Measurements from ENCODE around the gene ZNF770.
"Not testable (repeated sequence)": the region's sequence is repeated elsewhere in the genome, so short reads cannot be mapped to it uniquely, and the experiment has no call there.

ZNF770 gene

DNA sequence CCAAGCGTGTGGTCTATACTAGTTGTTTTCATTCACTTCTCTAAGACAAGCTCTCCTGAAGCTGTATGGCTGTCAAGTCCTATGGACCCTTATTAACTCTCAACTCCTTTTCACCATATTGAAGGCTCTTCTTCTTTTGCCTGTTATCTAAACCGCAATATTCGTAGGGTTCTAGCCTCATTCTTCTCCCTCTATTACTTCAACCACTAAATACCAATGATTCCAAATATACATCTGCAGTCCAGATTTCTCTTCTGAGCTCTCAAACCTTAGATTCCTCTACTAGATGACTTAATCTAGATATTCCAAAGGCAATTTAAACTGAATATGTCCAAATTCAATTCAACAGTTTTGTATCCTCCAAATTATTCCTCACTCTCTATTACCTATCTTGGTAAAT, 43.2 kb downstream of the ZNF770 start:
- H3K4me3 ChIP-seq (replicated peaks; ENCODE audit: insufficient read depth, low read length) = no peak overlapping the region
- TF ChIP-seq, protein P1, sequence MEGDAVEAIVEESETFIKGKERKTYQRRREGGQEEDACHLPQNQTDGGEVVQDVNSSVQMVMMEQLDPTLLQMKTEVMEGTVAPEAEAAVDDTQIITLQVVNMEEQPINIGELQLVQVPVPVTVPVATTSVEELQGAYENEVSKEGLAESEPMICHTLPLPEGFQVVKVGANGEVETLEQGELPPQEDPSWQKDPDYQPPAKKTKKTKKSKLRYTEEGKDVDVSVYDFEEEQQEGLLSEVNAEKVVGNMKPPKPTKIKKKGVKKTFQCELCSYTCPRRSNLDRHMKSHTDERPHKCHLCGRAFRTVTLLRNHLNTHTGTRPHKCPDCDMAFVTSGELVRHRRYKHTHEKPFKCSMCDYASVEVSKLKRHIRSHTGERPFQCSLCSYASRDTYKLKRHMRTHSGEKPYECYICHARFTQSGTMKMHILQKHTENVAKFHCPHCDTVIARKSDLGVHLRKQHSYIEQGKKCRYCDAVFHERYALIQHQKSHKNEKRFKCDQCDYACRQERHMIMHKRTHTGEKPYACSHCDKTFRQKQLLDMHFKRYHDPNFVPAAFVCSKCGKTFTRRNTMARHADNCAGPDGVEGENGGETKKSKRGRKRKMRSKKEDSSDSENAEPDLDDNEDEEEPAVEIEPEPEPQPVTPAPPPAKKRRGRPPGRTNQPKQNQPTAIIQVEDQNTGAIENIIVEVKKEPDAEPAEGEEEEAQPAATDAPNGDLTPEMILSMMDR (IDR thresholded peaks at IDR 0.05; ENCODE audit: insufficient read depth, low read length) = no peak
- TF ChIP-seq GABPA (IDR thresholded peaks at IDR 0.05; ENCODE audit: low read depth) = no peak
- no peak overlapping the region for H3K27ac ChIP-seq (replicated peaks)
- H3K27me3 ChIP-seq (ENCODE audit: insufficient read depth, poor library complexity, severe bottlenecking) = no peaks in the 10 kb centered on the region
- no peak for DNase-seq (ENCODE audit: low read depth in 1 of 2, low spot score in 1 of 2)

DNA sequence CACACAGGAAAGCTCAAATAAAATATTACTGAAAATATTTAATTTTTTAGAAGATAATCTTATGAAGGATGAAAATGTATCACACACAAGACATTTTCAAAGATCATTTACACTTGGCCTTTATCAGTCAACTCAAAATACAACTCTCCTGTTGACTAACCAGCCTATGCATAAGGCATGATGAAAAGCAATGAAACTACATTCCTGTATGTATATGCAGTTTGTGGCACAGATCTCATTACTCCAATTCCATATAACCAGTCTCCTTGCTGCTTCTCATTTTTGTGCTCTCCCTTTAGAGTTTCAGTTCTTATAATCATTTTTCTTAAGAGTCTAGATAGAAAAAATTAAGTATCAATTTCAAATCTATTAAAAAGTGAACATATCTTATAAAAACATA, 44.4 kb downstream of the ZNF770 start:
- no peak overlapping the region for H3K4me3 ChIP-seq (replicated peaks; ENCODE audit: insufficient read depth, low read length)
- H3K27ac ChIP-seq (replicated peaks) = no peak overlapping the region
- no peaks in the 10 kb centered on the region for H3K27me3 ChIP-seq (ENCODE audit: insufficient read depth, poor library complexity, severe bottlenecking)
- TF ChIP-seq, protein P1 (IDR thresholded peaks at IDR 0.05; ENCODE audit: insufficient read depth, low read length) = no peak
- TF ChIP-seq SPI1 (IDR thresholded peaks at IDR 0.05; ENCODE audit: borderline replicate concordance, low read depth) (no peak), POLR2AphosphoS5 (IDR thresholded peaks at IDR 0.05; ENCODE audit: low read depth) (no peak), GABPA (IDR thresholded peaks at IDR 0.05; ENCODE audit: low read depth) (no peak)
- TF ChIP-seq, protein P2, sequence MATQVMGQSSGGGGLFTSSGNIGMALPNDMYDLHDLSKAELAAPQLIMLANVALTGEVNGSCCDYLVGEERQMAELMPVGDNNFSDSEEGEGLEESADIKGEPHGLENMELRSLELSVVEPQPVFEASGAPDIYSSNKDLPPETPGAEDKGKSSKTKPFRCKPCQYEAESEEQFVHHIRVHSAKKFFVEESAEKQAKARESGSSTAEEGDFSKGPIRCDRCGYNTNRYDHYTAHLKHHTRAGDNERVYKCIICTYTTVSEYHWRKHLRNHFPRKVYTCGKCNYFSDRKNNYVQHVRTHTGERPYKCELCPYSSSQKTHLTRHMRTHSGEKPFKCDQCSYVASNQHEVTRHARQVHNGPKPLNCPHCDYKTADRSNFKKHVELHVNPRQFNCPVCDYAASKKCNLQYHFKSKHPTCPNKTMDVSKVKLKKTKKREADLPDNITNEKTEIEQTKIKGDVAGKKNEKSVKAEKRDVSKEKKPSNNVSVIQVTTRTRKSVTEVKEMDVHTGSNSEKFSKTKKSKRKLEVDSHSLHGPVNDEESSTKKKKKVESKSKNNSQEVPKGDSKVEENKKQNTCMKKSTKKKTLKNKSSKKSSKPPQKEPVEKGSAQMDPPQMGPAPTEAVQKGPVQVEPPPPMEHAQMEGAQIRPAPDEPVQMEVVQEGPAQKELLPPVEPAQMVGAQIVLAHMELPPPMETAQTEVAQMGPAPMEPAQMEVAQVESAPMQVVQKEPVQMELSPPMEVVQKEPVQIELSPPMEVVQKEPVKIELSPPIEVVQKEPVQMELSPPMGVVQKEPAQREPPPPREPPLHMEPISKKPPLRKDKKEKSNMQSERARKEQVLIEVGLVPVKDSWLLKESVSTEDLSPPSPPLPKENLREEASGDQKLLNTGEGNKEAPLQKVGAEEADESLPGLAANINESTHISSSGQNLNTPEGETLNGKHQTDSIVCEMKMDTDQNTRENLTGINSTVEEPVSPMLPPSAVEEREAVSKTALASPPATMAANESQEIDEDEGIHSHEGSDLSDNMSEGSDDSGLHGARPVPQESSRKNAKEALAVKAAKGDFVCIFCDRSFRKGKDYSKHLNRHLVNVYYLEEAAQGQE (IDR thresholded peaks at IDR 0.05; ENCODE audit: insufficient replicate concordance, low read depth) = no peak
- no peak for DNase-seq (ENCODE audit: low read depth in 1 of 2, low spot score in 1 of 2)

DNA sequence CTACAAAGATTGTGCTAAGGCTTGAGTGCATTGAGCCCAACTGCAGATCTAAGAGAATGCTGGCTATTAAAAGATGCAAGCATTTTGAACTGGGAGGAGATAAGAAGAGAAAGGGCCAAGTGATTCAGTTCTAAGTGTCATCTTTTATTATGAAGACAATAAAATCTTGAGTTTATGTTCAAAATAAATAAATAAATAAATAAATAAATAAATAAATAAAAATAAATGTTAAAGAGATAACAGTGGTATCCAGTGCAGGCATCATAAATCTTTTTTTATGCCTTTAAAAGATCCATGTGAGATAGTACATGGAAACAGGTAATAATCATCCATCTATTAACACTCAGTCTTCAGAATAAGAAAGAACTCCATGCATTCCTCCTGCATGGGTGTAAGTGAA, 44.8 kb downstream of the ZNF770 start:
- H3K27ac ChIP-seq (replicated peaks); DNase-seq (ENCODE audit: low read depth in 1 of 2, low spot score in 1 of 2); H3K4me3 ChIP-seq (replicated peaks; ENCODE audit: insufficient read depth, low read length); H3K27me3 ChIP-seq (ENCODE audit: insufficient read depth, poor library complexity, severe bottlenecking): not testable (repeated sequence)

DNA sequence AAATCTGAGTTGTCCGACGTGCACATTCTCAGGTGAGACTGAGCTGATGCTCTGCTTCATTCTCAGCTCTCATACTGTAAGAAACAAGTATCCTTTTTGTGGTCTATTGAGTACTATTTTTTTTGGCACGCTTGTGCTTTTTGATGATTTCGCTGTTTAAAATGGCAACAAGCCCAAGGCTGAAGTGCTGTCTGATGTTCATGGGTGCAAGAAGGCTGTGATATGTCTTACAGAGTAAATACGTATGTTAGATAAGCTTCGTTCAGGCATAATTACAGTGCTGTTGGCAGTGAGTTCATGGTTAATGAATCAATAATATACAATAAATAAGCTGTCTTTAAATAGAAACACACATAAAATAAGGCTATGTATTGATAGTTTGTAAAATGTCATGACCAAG, 45.7 kb downstream of the ZNF770 start:
- Histone ChIP-seq H3K27me3 (ENCODE audit: insufficient read depth, poor library complexity, severe bottlenecking) (no peaks in the 10 kb centered on the region), H3K4me3 (replicated peaks; ENCODE audit: insufficient read depth, low read length) (no peak overlapping the region), H3K27ac (replicated peaks) (no peak overlapping the region)
- no peak for DNase-seq (ENCODE audit: low read depth in 1 of 2, low spot score in 1 of 2)
- TF ChIP-seq SPI1 (IDR thresholded peaks at IDR 0.05; ENCODE audit: borderline replicate concordance, low read depth) (no peak), GABPA (IDR thresholded peaks at IDR 0.05; ENCODE audit: low read depth) (no peak)
- TF ChIP-seq, protein P1 (IDR thresholded peaks at IDR 0.05; ENCODE audit: insufficient read depth, low read length) = no peak
- TF ChIP-seq, protein P2 (IDR thresholded peaks at IDR 0.05; ENCODE audit: insufficient replicate concordance, low read depth) = no peak

All from HL-60 (cell line).